M059J (cell line): Measurements from ENCODE around the gene GLTP. TPM values are rescaled to one million over a fixed set of nuclear protein-coding genes. Genes with fewer than 3 reads are reported as not detected.

ENCODE experiments used
- DNase-seq: peaks from one replicate; pipeline ENCODE4 v3.0.0-alpha.2; 2012; ENCODE audit warnings: low read depth
- total RNA-seq: library from RNA; depleted of rRNA; stranded (reverse); fragments of >200 nt; shearing (Covaris generic); gene quantifications from 2 replicates; pipeline ENCODE4 v1.2.3, GENCODE V29; 2014

GLTP gene
- total RNA-seq, 1 experiment from 2014 or later = 53.9 TPM

DNA sequence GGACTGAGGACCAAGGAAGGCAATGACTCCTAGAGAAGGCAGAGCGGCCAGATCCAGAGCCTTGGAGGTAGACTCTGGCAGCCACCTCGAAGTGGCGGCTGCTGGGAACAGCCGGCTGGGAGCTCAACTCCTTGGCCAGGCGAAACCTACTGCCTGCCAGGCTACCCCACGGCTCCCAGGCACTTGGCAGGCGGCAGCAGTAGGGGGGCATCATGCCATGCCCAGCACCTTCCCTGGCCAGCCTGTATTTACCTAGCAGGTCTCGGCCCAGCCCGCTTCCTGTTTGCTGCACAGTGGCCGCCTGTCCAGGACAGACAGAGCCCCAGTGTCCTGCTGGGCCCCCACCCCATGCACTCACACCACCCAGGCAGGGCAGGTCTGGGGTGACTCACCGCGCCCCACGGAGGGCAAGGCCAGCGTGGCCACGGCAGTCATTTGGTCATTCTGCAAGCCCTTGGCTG lies 57.4 kb downstream of the GLTP start:
- DNase-seq = peak; percentile 73

DNA sequence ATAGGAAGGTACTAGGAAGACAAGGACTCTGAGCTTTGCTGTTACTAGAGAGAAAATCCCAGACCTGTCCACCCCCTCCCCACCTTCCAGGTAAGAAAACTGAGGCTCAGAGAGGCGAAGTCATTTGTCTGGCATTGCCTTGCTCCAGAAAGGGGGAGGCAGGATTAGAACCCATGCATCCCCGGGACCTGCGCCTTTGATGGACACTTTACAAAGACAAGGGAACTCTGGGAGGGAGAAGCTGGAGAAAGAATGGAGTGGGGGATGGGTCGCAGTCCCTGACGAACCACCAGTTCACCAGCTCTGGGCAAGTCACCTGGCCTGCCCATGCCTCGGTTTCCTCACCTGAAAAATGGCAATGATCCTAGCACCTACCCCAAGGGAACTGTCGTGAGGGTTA lies 57.9 kb downstream of the GLTP start:
- no peak for DNase-seq

DNA sequence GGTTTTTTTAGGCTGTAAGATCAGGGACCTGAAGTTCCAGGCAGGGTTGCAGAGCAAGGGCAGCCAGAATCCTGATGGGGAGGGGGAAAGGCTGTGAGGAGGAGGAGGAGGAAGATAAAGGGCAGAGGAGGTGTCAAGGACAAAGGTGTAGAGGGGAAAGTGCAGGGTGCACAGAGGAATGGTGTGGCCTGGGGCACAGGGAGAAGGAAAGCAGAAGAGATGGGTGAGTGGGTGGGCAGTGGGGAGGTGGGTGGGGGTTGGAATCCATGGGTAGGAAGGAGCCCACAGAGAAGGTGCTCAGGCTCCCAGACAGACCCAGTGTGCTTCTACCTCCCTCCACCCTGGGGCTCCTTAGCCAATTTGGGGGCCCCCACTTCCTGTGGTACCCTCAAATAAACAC lies 58.4 kb downstream of the GLTP start:
- no peak for DNase-seq

DNA sequence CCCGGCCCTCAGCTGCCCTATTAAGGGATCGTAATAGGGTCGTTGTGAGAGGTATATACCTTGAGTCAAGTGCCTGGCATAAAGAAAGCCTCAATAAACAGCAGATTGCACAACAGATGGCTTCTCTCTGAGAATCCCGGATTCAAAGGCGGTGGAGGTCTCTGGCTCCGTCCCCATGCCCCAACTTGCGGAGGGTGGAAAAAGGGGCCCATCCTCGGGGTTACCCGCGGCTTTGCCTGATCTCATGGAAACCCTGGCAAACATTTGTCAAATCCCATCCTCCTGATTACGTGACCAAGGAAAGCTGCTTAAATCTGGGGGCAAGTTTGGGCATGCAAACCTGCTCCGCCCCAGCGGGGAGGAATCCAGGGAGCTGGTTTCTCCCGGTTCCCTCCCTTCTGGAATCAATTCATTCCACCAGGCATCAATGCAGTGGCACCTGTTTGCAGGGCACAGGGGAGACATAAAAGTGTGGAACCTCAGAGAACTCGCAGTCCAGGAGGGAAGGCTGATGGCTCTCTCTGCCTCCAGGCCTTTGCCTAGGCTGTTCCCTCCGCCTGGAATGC lies 59.4 kb downstream of the GLTP start:
- DNase-seq = no peak

DNA sequence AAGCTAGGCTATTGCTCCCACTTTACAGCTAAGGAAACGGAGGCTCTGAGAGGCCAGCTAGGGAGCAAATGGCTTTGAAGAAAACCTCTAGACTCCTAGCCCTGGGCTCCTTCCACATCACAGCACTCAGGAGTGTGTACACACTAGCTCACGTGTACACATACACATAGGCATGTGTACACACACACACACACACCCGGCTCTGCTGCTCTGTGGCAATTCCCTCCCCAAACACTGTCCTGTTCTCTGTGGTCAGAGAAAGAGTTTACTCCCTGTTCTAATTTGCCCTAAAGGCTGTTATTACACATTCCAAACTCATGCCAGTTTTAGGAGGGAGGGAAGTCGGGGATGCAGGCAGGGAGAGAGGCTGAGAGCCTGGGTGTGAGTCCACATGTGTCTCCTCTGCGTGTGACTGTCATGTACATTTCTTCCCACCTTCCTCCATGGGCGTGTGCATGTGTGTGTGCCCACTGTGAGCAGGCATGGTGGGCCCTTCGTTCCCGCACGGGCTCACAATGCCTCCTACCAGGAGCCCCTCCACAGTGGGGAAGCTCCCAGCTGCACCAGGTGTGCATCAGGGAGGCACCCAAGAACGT lies 61.3 kb downstream of the GLTP start:
- peak; percentile 87 for DNase-seq

DNA sequence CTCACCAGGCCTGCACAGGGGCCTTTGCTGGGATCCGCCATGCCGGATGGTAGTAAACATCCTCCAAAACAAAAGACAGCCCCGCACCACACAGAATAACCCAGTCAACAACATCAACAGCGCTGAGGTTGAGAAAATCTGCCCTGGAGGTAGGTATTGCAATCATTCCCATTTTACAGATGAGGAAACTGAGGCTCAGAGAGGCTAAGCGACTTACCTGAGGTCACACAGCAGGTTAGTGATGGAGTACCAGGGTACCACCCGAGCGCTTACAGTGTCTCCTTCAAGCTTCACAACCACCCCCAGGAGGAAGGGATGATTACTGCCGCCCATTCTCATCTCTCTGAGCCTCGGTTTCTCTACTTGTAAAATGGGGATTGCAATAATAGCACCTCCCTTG lies 62.1 kb downstream of the GLTP start:
- no peak for DNase-seq

DNA sequence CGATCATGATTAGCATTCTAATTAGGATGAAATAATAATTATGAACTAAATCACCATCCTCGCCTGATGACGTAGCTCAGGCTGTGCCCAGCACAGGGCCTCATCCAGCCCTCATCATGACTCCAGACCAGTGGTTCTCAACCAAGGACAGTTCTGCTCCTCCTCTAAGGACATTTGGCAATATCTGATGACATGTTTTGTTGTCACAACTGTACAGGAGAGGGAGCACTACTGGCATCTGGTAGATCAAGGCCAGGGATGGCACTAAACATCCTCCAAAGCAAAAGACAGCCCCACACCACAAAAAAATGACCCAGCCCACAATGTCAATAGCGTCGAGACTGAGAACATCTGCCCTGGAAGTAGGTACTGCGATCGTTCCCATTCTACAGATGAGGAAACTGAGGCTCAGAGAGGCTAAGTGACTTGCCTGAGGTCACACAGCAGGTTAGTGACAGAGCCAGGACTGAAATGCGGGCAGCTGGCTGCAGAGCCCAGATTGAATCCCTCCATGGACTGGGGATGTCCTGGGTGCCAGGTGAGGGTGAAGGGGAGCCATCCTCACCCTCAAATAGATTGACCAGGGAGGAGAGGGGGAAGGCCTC lies 62.6 kb downstream of the GLTP start:
- no peak for DNase-seq

DNA sequence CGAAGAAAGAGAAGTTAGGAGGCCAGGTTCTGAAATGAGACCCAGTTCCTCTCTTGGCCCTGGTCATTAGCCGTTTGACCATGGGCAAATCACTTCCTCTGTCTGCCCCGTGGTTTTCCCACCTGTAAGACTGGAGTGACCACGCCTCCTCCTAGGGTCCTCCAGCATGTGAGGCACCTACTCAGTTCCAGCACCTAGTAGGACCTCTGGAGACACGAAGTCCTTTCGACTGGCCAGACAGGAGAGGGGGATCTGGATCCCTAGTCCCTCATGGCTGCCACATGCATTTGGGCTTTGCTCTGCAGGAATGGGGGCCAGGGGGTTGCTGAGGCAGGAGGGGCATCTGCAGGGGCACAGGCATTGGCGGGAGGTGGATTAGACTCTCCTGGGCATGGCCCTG lies 63.5 kb downstream of the GLTP start:
- DNase-seq = no peak

DNA sequence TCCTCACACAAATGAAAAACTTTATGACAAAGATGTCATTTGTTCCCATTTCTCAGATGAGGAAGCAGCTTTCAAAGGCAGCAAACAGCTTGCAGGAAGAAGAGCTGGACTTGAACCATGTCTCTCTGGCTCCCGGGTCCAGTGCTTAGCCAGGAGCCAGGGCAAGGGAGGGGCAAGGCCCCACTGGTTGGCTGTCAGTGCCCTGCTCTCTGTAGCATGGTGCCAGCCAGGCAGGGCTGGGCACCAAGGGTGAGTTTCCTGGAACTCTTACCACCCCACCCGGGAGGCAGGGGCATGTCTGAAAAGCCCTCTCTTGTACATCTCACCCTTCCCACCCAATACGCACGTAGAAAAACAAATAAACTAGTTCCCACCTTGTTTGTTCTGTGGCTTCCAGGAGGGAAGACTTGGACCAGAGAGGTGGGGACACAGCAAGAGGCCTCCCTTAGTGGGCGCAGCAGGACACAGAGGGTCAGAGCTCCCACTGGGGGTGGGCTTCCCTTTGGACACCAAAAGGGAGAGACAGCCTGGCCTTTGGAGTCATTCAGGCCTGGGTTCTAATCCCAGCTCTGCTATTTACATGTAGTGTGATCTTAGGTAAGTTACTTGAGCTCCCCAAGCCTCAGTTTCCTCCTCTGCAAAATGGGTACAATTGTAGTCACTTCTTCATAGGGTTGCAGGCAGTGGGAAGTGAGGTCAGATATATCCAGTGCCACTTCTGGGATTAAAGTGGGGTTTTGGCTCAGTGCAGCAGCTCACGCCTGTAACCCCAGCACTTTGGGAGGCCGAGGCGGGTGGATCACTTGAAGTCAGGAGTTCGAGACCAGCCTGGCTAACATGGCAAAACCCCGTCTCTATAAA lies 64.4 kb downstream of the GLTP start:
- DNase-seq = no peak

DNA sequence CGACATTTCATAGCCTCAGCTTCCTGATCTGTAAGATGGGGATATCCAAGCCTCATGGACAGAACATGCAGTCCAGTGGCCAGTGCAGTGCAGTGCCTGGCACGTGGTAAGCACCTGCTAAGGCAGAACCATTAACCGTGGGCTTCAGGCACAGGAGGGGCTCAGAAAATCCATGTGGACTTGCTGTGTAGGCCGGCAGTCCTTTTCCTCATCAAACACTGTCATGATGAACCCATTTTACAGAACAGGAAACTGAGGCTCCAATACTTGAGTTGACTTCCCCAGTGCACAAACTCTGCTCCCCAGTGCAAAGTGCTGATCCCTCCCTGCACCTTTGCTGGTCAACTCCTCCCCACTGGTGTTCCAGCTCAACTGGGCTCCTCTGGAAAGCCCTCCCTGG lies 65.1 kb downstream of the GLTP start:
- no peak for DNase-seq

DNA sequence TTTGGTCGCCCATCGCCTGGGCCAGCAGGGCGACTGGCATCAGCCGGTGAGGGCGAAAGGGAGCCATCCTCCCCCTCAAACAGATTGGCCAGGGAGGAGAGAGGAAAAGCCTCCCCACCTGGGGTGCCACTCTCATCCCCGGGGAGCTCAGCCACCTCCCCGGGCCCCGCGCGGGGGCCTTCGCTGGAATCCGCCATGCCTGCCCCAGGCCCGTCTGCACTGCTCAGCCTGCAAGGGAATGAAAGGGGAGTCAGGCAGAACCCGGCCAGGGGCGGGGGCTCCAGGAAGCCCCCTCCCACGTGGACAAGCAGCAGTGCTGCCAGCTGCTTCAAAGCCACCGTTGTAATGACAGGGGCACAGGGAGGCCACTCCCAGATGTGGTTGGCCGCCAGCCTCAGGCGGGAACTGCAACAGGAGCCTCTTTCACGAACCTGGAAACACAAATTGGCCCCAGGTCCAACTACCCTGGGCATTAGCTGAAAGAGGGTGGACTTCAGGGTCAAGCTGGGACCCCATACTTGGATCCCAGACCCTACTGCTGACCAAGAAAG lies 65.7 kb downstream of the GLTP start:
- no peak for DNase-seq

DNA sequence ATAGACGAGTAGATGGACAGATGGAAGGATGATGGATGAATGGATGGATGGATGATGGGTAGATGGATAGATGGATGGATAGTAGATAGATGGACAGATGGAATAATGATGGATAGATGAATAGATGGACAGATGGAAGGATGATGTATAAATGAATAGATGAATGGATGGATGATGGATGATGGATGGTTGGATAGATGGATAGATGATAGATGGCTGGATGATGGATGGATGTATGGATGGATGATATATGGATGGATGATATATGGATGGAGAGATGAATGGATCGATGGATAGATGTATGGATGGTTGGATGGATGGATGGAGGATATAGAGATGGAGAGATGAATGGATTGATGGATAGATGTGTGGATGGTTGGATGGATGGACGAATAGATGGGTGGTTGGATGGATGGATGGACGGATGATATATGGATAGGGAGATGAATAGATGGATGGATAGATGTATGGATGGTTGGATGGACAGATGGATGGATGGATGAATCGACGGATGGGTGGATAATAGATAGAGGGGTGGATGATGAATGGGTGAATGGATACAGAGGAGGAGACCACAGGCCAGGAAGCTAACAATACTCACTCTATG lies 66.4 kb downstream of the GLTP start:
- DNase-seq = no peak

DNA sequence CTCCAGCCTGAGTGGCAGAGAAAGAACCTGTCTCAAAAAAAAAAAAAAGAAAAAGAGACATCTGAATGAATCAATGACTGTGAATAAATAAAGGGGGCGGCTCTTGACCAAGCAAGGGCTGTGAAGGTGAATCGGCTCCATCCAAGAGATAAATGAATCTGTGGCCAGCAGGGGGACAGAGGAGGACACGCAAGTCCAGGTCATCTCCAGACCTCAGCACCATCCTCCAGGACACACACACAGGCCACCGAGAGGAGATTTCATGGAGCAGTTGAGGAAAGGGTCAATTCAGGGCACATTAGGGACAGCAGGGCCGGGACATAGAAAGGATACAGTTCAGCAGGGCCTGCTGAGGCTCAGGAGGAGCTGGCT lies 68.7 kb downstream of the GLTP start:
- no peak for DNase-seq

DNA sequence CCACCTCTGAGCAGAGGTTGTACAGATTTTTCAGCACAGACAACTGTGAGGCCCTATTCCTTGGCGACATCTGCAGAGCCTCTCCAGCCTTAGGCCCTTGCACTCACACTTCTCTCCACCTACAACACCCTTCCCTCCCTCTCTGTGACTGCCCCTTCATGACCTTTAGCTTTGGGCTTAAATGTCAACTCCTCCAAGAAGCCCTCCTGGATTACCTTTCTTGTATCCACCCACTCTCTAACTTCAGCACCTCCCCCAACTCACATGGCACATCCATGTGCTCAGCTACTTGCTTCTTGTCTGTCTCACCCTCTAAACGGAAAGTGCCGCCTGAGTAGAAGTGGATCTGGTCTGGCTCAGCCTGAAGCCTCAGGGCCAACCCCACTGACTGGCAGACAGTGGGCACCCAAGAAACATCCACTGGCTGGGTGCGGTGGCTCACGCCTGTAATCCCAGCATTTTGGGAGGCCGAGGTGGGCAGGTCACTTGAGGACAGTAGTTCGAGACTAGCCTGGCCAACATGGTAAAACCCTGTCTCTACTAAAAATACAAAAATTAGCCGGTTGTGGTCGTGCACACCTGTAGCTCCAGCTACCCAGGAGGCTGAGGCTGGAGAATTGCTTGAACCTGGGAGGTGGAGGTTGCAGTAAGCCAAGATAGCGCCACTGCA lies 69.3 kb downstream of the GLTP start:
- no peak for DNase-seq

DNA sequence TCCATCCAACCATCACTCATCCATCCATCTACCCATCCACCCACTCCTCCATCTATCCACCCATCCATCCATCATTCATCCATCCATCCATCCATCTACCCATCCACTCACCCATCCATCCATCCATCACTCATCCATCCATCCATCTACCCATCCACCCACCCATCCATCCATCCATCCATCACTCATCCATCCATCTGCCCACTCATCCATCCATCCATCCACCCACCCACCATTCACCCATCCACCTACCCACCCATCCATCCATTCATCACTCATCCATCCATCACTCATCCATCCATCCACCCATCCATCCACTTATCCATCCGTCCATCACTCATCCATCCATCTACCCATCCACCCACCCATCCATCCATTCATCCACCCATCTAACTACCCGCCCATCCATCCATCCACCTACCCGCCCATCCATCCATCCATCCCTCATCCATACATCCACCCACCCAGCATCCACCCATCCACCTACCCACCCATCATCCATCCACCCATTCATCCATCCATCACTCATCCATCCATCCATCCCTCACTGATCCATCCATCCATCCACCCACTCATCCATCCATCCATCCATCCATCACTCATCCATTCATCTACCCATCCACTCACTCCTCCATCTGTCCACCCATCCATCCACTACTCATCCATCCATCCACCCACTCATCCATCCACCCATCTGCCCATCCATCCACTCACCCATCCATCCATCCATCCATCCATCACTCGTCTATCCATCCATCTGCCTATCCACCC lies 71.3 kb downstream of the GLTP start:
- DNase-seq = no peak

DNA sequence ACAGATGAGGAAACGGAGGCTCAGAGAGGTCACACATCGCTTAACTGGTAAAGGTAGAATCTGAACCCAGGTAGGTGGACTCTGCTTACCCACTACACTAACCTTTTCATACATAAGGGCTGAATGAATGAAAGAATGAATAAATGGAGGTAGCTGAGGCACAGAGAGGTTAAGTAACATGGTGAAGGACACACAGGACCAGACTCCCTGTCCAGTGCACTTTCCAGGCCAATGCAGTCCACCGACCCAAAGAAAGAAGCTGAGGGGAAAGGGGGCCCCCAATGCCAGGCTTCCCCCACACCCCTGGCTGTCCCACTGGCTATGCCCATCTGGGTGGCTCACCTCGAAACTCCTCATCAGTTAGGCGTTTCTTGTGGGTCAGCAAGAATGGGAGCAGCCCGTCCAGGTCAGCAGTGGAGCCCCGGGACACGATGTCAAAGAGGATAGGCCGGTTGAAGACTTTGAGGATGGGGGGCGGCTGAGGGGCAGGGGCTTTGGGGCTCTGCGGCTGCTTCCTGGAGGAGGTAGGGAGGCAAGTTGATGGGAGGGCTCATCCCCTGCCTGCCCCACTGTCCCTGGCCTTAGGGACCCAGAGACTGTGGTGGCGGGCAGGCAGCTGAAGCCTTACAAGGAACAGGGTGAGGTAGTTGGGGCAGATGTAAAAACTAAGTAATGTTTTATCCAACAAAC lies 72.2 kb downstream of the GLTP start:
- DNase-seq = no peak

DNA sequence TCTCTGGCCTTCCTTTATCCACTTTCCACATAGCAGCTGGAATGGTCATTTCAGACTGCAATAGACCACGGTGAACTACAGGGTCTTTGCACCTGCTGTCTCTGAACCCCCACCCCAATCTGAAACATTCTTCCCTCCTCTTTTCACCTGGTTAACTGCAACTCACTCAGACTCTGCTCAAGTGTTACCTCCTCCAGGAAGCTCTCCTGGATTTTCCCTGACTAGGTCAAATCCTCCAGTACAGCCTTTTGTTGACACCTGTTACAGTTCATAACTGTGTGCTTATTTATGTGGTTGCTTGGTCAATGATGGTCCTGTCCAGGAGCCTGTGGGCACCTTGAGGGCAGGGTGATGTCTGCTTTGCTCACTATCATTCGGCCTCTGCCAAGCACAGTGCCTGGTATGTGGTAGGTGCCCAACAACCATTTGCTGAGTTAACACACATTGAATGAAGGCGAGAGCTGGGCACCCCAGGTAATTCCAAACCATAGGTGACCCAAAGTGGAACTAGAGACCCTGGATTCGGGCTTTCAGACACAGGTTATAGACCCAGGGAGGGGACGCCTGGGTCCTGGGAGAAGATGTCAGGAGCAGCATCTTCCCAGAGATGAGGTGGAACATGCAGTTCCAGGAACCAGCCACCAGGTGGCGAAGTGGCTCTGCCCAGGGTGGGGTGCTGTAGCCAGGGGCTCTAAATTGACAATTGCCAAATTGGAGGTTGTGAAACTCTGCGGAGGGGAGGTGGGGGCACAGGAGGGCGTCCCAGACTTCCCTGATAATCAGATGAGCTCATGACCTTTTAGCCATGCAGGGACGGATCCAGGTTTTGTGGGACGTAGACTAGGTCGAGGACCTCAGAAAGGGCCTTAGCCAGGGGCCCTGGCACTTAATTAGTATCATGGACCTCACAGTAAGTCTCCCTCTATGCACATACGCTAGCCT lies 75.2 kb downstream of the GLTP start:
- peak; percentile 31 for DNase-seq

DNA sequence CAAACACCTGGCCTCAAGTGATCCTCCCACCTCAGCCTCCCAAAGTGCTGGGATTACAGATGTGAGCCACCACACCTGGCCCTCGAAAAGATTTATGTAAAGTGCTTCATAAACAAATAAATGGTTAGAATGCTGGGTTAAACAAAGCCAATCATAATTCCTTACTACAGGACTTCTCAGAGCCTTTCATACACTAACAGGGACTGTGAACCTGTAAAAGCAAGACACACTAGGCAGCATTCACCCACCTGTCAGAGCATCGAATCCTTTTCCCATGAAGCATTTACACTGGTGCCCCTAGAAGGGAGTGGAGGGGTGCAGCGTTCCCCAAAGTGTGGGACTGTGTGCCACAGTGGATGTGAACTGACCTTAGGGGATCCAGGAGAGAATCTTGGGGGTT lies 76.7 kb downstream of the GLTP start:
- DNase-seq = no peak

DNA sequence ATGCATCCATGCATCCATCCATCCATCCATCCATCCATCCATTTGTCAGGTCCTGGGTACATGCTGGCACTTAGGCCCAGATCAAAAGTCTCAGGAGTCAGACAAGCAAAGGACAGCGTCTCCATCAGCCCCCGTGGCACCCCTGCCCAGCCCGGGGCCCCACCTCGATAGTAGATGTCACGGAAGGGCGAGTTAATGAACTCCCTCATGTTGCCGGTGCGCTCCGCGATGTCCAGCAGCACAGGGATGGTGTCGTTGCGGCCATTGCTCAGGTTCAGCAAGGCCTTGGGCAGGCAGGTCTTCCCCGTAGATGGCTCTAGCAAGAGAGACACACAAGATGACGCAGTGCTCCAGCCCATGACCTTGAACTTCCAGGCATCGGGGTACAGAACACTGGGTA lies 77.5 kb downstream of the GLTP start:
- no peak for DNase-seq
